GM19351 (cell line): ENCODE data around the gene CTTN.
"Not testable (repeated sequence)": the region's sequence is repeated elsewhere in the genome, so short reads cannot be mapped to it uniquely, and the experiment has no call there.

Experiments used
- ATAC-seq: cut with Tn5 transposase; IDR thresholded peaks from one replicate; pipeline ENCODE4 v1.9.1; 2021; ENCODE audit warnings: mild to moderate bottlenecking, moderate library complexity; ENCODE audit not compliant: unreplicated experiment

The CTTN gene

DNA sequence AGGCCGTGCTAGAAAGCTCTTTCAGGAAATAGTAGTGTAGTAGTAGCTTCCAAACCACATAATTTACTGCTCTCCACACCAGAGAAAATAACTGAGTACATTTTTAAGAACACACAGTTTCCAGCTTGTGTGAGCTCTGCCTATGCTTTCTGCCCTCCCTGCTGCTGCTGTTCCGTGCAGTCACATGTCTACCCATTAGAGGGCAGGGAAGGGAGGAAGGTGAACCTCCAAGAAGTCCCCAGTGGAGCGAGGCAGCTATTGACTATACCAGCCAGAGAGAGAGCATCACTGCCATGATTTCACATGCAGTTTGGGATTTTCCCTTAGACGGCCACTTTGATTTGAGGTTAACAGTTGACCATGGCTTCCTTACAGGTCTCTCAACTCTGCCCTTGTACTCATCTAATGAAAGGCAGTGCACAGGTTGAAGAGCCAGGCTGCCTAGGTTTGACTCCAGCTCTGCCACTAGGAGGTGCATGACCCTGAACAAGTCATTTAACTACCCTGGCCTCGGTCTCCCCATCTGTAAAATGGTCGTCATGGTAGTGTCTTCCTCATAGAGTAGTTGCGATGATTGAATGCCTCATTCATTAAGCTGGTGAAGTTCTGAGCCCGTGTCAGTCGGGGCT, 19.7 kb upstream of the CTTN start:
- ATAC-seq = no peak

DNA sequence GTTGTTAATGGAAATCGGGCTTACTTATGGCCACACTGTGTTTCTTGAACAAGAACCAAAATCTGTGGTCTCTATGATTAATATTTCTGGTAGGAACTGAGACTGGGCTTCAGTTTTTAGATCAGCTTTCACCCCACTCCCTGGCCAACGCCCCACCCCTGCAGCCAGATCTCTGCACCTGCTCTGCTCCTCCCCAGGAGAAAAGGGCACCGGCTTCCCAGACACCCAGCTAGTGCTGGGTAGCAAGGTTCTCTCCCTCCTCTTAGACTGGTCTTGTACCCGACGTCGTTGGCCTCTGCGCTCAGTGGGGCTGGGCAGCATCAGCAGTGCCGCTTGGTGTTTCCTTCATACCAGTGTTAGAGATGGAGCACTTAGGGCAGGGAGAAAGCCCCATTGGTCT, 17.0 kb upstream of the CTTN start:
- ATAC-seq = no peak

DNA sequence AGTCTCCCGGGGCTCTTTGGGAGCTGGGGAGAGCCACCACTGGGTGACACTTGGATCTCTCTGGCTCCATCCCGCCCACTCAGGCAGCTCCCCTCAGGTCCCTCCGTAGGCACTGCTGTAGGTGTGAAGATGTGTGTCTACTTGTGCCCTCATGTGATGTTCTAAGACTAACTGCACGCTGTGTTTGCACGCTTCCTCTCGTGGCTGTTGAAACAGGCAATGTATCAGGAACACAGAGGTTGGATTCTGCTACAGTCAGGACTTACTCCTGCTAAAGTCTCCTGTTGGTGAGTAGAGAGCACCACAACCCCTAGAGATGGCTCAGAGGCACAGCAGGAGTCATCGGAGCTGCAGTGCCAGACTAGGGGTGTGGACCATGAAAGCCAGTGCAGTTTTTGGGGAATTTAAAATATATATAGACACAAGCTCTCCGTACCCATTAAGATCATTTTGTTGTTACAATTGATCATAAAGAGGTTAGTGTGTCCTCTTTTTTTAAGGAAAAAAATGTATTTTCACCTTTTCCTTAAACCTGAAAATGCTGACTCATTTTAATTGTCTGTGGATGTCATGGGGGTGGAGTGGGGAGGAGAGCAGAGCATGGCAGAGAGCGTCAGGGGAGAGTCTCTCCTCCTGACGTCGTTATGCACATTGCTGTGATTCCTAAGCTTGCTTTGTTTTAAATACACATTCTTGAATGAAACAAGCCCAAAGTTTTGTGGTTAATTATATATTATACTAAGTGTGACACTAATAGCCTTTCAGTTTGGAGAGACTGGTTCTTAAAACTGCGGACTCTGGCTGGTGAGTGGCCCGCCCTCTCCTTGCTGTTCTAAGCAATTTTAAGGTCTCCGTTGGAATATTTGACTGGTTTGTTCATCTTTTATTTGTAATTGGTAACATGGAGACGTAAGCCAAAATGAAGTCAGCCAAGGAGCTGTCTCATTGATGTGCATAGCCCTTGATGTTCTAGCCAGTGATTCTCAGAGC, 16.2 kb upstream of the CTTN start:
- ATAC-seq = no peak

DNA sequence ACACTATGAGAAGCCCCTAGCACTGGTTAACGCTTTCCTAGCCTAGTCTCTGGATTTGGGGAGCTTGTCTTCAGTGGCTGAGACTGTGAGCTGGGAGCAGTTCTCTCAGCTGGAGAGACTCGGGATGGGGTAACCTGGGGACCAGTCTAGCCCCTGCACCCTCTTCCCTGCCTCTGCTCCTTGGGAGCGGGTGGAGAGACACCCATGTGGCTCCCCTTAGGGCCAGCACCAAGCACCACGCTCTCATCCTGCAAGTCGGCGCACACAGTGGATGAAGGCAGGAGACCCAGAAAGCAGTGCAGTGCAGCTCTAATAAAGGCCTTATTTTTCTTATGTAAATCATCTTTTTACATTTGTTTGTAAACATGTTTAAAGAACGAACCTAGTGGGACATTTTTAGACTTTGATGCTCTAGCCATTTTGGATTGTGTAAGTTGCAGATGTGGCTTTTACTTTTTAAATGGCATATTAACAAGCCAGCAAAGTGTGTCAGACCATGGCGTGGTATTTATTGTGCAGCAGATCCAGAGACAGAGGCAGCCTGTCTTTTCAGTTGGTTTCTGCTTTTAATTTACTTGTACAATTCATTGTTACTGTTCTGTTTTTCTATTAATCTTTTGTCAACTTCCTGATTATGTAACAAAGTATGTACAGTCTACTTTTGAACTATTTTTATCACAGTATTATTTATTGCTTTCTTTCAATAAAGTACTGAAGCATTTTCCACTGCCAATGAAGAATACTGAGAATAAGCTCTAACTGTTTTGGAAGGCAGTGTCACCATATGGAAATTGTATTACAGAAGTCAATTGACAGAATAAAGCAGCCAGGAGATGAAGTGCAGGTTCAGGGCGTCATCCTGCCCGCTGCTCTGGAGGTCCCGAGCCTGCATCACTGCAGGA, 14.4 kb upstream of the CTTN start:
- no peak for ATAC-seq

DNA sequence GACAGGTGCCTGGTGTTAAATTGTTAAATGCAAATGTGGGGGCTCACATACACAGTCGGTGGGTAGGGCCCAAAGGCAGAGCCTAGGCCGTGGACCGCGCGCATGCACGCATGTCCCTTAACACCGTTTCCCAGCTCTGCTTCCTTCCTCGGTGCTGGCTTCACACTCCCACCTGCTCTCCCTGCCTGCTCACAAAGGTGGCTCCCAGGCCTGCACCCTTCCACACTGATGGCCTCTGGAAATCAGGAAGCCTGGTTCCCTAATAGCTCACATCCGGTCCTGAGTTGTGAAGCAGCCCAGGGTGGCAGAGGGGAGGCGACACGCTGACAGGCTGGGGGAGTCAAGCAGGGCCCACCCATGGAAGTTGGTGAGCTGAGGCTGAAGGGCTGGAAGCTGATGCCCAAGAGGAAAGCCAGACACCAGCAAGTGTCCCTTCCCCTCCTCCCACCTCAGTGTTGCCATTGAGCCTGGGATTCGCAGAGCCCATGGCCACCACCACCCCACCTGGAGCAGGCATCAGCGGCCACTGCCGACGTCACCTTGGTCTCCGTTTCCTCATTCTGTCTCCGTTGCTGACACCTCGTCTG, 13.7 kb upstream of the CTTN start:
- ATAC-seq = no peak

DNA sequence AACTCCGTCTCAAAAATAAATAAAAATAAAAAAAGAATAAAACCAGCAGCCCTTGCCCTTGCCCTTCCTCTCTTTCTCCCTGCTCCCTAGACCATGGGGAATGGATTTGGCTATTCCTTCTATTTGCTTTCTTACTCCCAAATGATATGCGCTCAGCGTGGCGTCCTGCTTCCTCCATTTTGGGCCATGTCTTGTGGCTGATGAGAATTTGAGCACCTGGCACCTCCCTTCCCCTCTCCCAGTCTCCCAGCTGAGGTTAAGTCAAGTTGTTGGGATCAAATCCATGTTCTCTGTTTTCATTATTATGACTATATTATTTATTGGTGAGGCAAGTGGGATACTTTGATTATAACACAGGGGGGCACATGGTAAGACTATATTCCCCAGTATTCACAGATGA, 10.8 kb upstream of the CTTN start:
- ATAC-seq = no peak

DNA sequence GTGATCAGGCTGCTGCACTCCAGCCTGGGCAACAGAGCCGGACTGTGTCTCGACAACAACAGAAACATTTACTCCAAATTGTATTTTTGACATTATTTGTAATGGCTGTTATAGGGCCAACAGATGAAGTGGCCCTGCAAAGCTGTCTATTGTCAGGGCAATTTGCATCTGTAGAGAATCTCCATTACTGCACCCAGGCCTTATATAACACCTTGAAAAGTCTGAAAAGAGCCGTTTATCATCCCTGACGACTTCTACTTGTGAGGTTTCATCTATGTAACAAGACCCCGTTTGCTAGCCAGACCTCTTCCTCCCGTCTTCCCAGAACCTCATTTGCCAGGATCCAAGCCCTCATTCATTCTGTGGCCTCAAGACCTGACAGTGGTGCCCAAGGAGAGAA, 9.1 kb upstream of the CTTN start:
- no peak for ATAC-seq

DNA sequence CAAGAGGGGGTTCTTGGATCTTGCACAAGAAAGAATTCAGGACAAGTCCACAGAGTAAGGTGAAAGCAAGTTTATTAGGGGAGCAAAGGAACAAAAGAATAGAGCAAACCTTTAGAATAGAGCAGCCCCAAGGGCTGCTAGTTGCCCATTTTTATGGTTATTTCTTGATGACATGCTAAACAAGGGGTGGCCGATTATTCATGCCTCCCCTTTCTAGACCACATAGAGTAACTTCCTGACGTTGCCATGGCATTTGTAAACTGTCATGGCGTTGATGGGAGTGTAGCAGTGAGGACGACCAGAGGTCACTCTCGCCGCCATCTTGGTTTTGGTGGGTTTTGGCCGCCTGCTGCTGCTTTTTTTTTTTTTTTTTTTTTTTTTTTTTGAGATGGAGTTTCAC, 7.4 kb upstream of the CTTN start:
- not testable (repeated sequence) for ATAC-seq

DNA sequence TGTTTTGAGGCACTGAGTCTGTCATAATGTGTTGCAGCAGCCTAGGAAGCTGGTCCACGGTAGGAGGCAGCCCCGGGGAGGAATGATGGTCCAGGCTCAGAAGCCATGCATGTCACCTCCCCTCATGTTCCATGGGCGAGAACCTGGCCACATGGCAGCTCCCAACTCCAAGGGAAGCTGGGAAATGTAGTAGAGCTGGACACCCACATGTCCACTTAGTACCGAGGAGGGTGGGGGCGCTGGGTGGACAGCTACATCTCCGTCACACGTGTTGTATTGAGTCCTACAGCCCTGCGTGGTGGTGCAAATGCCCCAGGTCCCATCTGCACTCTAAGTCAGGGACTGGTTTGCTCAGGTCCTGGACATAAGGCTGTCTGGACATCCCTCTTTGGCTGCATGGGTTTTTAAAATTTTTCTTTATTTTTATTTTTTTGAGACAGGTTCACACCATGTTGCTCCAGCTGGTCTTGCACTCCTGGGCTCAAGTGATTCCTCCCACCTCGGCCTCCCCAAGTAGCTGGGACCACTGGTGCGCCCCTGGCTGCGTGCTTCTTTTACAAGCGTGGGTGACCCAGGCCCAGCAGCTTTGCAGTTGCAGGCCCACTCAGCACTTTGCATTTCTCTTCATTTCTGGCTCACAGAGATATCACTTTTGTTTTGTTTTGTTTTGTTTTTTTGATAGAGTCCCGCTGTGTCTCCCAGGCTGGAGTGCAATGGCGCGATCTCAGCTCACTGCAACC, 3.9 kb upstream of the CTTN start:
- ATAC-seq = no peak

DNA sequence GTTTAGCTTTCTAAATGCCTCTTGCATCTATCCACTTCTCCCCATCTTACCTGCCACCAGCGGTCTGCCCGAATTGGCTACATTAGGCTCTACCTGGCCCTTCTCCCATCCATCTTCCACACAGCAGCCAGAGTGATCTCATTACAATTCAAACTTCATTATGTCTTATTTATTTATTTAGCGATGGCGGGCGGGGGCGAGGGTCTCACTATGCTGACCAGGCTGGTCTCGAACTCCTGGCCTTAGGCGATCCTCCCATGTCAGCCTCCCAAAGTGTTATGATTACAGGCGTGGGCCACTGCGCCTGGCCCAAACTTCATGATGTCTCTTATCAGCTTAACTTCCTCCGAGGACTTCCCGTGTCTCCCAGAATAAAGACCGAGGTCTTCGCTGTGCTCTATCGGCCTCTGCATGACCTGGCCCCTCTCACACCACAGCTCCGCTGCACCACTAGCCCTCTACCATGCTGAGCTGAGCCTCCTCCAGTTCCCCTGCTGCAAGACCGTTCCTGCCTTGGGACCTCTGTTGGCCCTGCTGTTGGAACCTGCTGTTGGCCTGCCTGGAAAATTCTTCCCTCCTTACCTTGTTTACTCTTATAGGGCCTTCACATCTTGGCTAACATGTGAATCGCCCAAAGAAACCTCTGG, 870 bp upstream of the CTTN start:
- ATAC-seq = no peak

DNA sequence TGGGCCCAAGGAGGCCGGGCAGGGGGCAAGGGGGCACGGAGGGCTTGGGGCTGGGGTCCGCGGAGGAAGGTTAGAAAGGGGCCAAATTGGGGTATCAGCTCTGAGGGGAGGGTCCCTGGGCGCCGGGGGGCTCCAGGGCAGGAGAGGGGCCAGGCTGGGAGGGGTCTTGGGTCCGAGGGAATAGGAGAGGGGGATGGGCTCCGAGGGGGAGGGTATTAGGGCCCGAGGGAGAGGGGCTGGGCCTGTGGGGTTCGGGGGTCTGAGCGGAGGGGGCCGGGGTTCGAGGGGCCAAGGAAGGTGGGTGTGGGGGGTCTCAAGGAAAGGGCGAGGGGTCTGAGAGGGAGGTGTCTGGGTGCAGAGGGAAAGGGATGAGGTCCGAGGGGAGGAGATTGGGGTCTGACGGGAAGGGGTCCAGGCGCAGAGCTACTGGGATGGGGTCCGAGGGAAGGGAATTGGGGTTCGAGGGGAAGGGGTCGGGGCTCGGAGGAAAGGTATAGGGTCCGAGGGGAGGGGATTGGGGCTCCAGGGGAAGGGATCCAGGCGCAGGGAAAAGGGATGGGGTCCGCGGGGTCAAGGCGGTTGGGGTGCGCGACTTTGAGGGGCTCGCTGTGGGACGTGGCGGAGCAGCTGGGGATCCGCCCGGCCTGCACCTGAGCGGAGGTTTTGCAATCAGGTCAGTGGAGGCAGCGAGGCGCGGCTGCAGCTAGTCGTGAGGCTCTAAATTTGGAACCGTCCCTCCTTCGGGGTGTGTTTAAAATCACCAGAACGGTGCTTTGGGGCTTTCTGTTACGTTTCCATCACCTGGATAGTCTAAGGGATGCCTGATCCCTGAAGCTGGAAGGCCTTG, 728 bp downstream of the CTTN start:
- no peak for ATAC-seq

DNA sequence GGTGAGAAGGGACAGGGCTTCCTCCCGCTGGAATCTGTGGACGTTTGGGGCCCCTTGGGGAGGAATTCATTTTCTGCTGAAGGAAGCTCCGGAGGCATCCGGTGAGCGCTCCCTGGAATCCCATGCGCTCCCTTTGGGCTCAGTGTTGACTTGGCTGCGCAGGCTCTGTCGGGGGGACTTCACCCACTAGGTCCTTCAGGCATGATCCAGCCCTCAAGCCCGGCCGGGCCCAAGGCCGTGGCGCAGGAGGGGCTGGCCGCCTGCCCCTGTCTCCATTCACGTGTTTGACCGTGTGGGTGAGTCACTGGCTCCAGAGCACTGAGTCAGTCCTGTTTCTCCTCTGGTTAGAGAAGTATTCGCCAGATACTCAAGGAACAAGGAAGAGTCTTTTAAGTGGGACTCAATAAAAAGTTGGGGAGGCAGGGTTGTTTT, 1.4 kb downstream of the CTTN start:
- no peak for ATAC-seq

DNA sequence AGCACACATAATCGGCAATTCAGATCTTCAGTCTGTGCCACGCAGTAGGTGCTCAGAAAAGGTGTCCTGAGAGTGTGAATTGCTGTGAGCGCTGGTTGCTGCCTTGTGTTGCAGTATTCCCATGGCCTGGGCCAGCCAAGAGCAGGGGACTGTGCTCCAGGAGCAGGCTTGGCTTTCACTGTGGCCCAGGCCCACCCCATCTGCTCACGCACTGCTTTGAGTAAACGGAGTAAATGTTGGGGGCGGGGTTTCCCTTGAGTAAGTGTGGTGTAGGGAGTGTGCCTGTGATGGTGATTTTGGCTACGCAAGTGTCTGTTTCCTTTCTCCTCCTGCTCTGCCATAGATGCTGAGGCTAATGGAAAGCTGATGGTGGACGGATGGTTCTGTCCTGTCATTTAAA, 2.3 kb downstream of the CTTN start:
- ATAC-seq = no peak

DNA sequence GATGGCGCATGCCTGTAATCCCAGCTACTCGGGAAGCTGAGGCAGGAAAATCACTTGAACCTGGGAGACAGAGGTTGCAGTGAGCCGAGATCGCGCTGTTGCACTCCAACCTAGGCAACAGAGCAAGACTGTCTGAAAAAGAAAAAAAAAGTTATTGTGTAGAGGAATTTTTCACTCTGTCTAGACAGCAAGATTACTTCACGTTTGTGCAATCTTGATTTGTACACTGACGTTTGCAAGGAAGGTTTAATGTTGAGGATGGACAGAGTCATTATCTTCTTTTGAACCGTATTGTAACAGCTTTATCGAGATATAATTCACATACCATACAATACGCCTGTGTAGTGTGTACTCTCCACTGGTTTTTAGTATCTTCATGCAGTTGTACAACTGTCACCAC, 3.7 kb downstream of the CTTN start:
- no peak for ATAC-seq

DNA sequence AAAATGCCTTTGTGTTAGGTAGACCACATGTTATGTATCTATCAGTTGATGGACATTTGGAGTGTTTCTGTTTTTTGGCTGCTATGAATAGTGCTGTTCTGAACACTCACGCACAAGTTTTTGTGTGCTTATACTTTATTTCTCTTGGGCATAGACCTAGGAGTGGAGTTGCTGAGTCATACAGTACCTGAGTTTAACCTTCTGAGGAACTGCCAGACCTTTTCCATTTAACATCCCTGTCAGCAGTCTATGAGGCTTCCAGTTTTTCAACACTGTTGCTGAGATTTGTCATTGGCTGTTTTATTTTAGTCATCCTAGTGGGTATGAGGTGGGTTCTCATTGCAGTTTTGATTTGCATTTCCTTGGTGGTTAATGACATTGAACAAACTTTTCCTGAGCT, 4.4 kb downstream of the CTTN start:
- no peak for ATAC-seq

DNA sequence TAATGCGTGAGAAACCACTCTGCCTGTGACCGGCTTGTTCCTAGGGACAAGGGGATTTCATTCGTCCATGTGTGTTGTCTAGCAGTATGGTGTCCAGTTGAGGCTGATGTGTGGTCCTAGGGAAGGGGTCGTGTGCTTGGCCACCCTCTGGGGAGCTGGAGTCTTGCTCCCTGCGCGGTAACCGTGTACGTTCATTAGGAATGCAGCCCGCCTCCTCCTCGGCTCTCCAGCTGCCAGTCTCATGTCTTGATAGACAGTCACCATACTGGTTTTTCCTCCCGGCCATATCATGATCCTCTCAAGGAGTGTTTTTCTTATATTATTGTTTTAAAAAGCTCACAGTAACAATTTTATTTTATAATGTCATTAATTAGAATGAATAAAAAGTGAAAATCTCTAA, 5.9 kb downstream of the CTTN start:
- no peak for ATAC-seq

DNA sequence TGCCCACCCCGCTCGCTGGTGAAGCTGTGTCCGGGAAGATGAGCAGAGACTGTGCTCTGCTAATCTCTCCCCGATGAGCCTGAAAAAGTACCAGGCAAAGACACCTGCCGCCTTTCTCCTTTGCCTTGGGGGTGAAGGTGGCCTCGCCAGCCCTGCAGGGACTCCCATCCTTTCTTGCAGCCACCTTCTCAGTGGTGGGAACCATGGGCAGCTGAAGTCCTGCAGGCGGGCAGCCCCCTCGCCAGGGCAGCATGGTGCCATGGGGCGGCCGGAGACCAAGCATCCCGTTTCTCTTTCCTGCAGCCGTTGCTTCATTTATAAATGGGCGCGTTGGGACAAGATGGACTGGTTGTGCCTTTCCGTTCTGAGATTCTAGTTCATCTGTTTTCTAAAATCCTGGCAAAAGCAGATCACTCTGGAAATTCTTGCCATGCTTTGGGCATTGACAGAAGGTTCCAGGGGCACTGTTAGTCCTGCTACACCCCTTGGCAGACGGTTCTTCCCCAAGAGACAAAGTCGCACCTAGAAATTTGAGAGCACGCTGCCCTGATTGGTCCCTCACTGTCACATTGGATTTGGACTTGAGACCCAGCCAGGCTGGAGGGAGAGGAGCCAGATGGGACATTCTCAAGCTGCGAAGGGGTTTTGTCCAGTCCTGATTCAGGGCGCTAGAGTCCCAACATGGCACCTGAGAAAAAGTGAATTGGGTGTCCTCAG, 7.5 kb downstream of the CTTN start:
- no peak for ATAC-seq

DNA sequence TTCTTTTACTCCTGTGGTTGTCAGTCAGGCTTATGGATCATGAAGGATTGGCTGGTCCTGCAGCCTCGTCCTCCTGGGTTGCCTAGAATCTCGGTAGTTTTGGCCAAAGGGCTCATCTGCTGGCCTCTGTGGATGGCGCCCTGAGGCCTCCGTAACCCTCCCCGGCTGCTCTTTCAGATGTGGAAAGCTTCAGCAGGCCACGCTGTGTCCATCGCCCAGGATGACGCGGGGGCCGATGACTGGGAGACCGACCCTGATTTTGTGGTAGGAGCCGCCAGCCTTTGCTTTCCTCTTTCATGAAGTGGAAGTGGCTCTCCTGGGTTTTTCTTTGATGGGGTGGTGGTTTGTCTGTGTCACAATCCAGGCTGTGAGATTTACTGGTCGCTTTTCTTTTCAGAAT, 8.8 kb downstream of the CTTN start:
- no peak for ATAC-seq
